ENCODE data around the gene ZNF804B.

The ZNF804B gene

GRCh38 chr7:88842201-88842600, 82.7 kb downstream of the ZNF804B start:
- DNase-seq (ENCODE audit: low spot score) = no peak

- DNase-seq (ENCODE audit: low spot score) = no peak
These were observed 85.6 kb downstream of the ZNF804B start for GRCh38 chr7:88845091-88845490.

- DNase-seq (ENCODE audit: low spot score) = no peak
These were observed 91.7 kb downstream of the ZNF804B start for GRCh38 chr7:88851220-88851619.

GRCh38 chr7:88859288-88859687, 99.8 kb downstream of the ZNF804B start:
- no peak for DNase-seq (ENCODE audit: low spot score)

- DNase-seq (ENCODE audit: low spot score) = no peak
These were observed 106.9 kb downstream of the ZNF804B start for GRCh38 chr7:88866265-88866863.

- DNase-seq (ENCODE audit: low spot score) = no peak
These were observed 107.7 kb downstream of the ZNF804B start for GRCh38 chr7:88867158-88867557.

GRCh38 chr7:88868456-88868855, 109.0 kb downstream of the ZNF804B start:
- DNase-seq (ENCODE audit: low spot score) = no peak

GRCh38 chr7:88881136-88881535, 121.6 kb downstream of the ZNF804B start:
- DNase-seq (ENCODE audit: low spot score) = no peak

GRCh38 chr7:88885131-88885530, 125.6 kb downstream of the ZNF804B start:
- no peak for DNase-seq (ENCODE audit: low spot score)

- DNase-seq (ENCODE audit: low spot score) = no peak
These were observed 129.2 kb downstream of the ZNF804B start for GRCh38 chr7:88888684-88889083.

GRCh38 chr7:88910516-88910915, 151.0 kb downstream of the ZNF804B start:
- no peak for DNase-seq (ENCODE audit: low spot score)

GRCh38 chr7:88912852-88913251, 153.4 kb downstream of the ZNF804B start:
- DNase-seq (ENCODE audit: low spot score) = no peak

- no peak for DNase-seq (ENCODE audit: low spot score)
These were observed 156.1 kb downstream of the ZNF804B start for GRCh38 chr7:88915615-88916014.

- DNase-seq (ENCODE audit: low spot score) = no peak
These were observed 160.1 kb downstream of the ZNF804B start for GRCh38 chr7:88919478-88920131.

- DNase-seq (ENCODE audit: low spot score) = no peak
These were observed 163.4 kb downstream of the ZNF804B start for GRCh38 chr7:88922944-88923343.

GRCh38 chr7:88928276-88928675, 168.8 kb downstream of the ZNF804B start:
- no peak for DNase-seq (ENCODE audit: low spot score)

- DNase-seq (ENCODE audit: low spot score) = no peak
These were observed 170.2 kb downstream of the ZNF804B start for GRCh38 chr7:88929719-88930118.

GRCh38 chr7:88933285-88933684, 173.8 kb downstream of the ZNF804B start:
- DNase-seq (ENCODE audit: low spot score) = no peak

- no peak for DNase-seq (ENCODE audit: low spot score)
These were observed 183.5 kb downstream of the ZNF804B start for GRCh38 chr7:88942815-88943501.

- no peak for DNase-seq (ENCODE audit: low spot score)
These were observed 192.3 kb downstream of the ZNF804B start for GRCh38 chr7:88951826-88952225.

GRCh38 chr7:88964418-88964817, 204.9 kb downstream of the ZNF804B start:
- no peak for DNase-seq (ENCODE audit: low spot score)

- DNase-seq (ENCODE audit: low spot score) = no peak
These were observed 205.9 kb downstream of the ZNF804B start for GRCh38 chr7:88965371-88965770.

GRCh38 chr7:88967432-88967831, 207.9 kb downstream of the ZNF804B start:
- DNase-seq (ENCODE audit: low spot score) = no peak

Measured in CD4-positive, alpha-beta T cell treated with Interleukin-15 for 4 hours (primary cell).